ENCODE measurements around the gene INTS6.

DNA sequence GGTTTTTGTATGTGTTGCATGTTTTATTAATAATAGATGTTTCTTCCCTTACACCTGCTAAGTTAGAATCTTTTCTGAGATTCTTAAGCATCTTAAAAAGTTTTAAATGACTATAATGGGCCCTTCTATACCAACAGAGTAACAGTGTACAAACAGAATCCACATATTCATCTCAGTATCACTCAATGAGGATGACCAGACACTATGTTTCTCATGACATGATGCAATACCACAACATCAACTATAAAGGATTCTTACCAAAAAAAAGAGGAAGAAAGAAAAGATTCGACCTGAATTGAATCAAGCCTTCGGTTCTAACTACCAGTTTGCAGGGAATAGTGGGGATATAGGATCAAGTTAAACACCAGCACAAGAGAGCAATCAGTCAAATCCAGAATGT lies 56.5 kb downstream of the INTS6 start:
- no peak for TF ChIP-seq ZNF274 (IDR thresholded peaks at IDR 0.05; ENCODE audit: low read depth, low read length)
- no peak for TF ChIP-seq YY1 (IDR thresholded peaks at IDR 0.05; ENCODE audit: insufficient read depth, insufficient read length)
